ENCODE measurements around the gene CYTH1. TPM values are rescaled to one million over a fixed set of nuclear protein-coding genes. Genes with fewer than 3 reads are reported as not detected.
A peak's percentile ranks its signal among the peaks of the same experiment; 100 is the strongest.

Gene CYTH1
- total RNA-seq, 4 donors from 2014 or later, result 88.3 to 262 (median 109) TPM

- no peak for TF ChIP-seq POLR2A (IDR thresholded peaks at IDR 0.05)
- TF ChIP-seq CTCF (IDR thresholded peaks at IDR 0.05), result no peak
- peak in 1 of 3 donors; percentile 37 for DNase-seq
- H3K4me1 ChIP-seq, result no peaks in the 10 kb centered on the region
- peaks cover 0 to 91% (median 4%) of the 10 kb centered on the region in 3 donors for H3K36me3 ChIP-seq
- no peaks in the 10 kb centered on the region for H3K9me3 ChIP-seq
- no peak overlapping the region for H3K27ac ChIP-seq
- H3K27me3 ChIP-seq, result no peaks in the 10 kb centered on the region
- no peak overlapping the region for H3K4me3 ChIP-seq
Observed at GRCh38 chr17:78693346-78694083, 88.6 kb downstream of the CYTH1 start.

GRCh38 chr17:78692460-78693010, 89.5 kb downstream of the CYTH1 start:
- peak in 1 of 3 donors; percentile 31 for DNase-seq
- Histone ChIP-seq H3K27ac (no peak overlapping the region), H3K4me3 (no peak overlapping the region), H3K36me3 (peaks cover 0 to 91% (median 0%) of the 10 kb centered on the region in 3 donors), H3K4me1 (no peaks in the 10 kb centered on the region), H3K27me3 (no peaks in the 10 kb centered on the region), H3K9me3 (no peaks in the 10 kb centered on the region)
- no peak for TF ChIP-seq POLR2A (IDR thresholded peaks at IDR 0.05)
- no peak for TF ChIP-seq CTCF (IDR thresholded peaks at IDR 0.05)

- TF ChIP-seq POLR2A (IDR thresholded peaks at IDR 0.05) (no peak), CTCF (IDR thresholded peaks at IDR 0.05) (peak in 3 of 6 experiments; percentile 5 to 26 (median 5))
- Histone ChIP-seq H3K4me1 (no peaks in the 10 kb centered on the region), H3K9me3 (no peaks in the 10 kb centered on the region), H3K27ac (no peak overlapping the region), H3K36me3 (peaks cover 0 to 81% (median 0%) of the 10 kb centered on the region in 3 donors), H3K4me3 (no peak overlapping the region), H3K27me3 (no peaks in the 10 kb centered on the region)
- DNase-seq, result peak in 1 of 3 donors; percentile 37
Observed at GRCh38 chr17:78689029-78689428, 93.0 kb downstream of the CYTH1 start.

GRCh38 chr17:78687944-78688343, 94.1 kb downstream of the CYTH1 start:
- H3K4me1 ChIP-seq, result no peaks in the 10 kb centered on the region
- TF ChIP-seq CTCF (IDR thresholded peaks at IDR 0.05) (no peak), POLR2A (IDR thresholded peaks at IDR 0.05) (no peak)
- H3K27me3 ChIP-seq, result no peaks in the 10 kb centered on the region
- peaks cover 0 to 80% (median 0%) of the 10 kb centered on the region in 3 donors for H3K36me3 ChIP-seq
- no peaks in the 10 kb centered on the region for H3K9me3 ChIP-seq
- no peak overlapping the region for H3K27ac ChIP-seq
- peak in 1 of 3 donors; percentile 30 for DNase-seq
- H3K4me3 ChIP-seq, result no peak overlapping the region

GRCh38 chr17:78687125-78687524, 94.9 kb downstream of the CYTH1 start:
- no peak for TF ChIP-seq CTCF (IDR thresholded peaks at IDR 0.05)
- TF ChIP-seq POLR2A (IDR thresholded peaks at IDR 0.05), result no peak
- Histone ChIP-seq H3K9me3 (no peaks in the 10 kb centered on the region), H3K27me3 (no peaks in the 10 kb centered on the region), H3K4me3 (no peak overlapping the region), H3K27ac (no peak overlapping the region), H3K36me3 (peaks cover 0 to 78% (median 0%) of the 10 kb centered on the region in 3 donors), H3K4me1 (no peaks in the 10 kb centered on the region)
- DNase-seq, result peak in 1 of 3 donors; percentile 9

Measured in Peyer's patch (tissue), 4 donors.